Right ventricle myocardium superior (tissue), 1 donor: ENCODE data around the gene RPUSD3. TPM values are rescaled to one million over a fixed set of nuclear protein-coding genes. Genes with fewer than 3 reads are reported as not detected.
A peak's percentile ranks its signal among the peaks of the same experiment; 100 is the strongest.

ENCODE experiments used
- ATAC-seq: fragments of 200-7000 bp; cut with Tn5 transposase; one replicate; pipeline ENCODE4 v1.9.1; 2020; ENCODE audit warnings: mild to moderate bottlenecking; ENCODE audit not compliant: poor library complexity
- DNase-seq: peaks from one replicate; pipeline ENCODE4 v3.0.0-alpha.2; 2020
- intact Hi-C: fragments of 100-400 bp; cut with DNase I; formaldehyde crosslinking; loops from one replicate; pipeline ENCODE4 v1.11.2; 2022
- total RNA-seq: library from RNA; stranded (reverse); fragmentation: NEBNext Ultra II Directional; extraction: Animal tissue kit (Norgen Biotek cat#: 25700); gene quantifications from one replicate; pipeline ENCODE4 v1.2.1, GENCODE V29; 2021
- donor health status: DM: no; HTN: yes; CAD: no; lungs with severe emphysema.

RPUSD3 gene
- total RNA-seq, 1 donor from 2014 or later: 36.3 TPM

DNA sequence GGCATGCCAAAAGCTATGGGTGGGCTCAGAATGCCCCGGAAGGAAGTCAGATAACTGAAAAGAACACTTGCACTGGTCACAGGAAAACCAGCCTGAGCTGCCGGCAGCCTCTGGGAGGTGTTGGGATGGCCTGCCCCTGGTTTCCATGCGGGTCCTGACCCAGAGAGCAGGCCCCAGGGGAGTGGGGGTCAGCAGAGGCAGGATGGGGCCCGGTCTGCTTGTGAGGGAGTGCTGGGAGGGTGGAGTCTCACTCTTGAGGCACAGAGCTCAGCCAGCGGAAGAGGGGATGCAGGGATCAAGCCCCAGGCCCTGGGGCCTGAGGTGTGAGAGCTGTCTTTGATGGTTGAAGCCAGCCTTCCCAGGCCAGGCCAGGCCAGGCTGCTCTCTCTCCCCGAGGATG, 2.4 kb upstream of the RPUSD3 start:
- DNase-seq (no peak), ATAC-seq (no peak)
- intact Hi-C loops: no loop called here

- intact Hi-C loops: no loop called here
- ATAC-seq: no peak
- no peak for DNase-seq
These were observed 2.8 kb downstream of the RPUSD3 start for GRCh38 chr3:9841015-9841414.

DNA sequence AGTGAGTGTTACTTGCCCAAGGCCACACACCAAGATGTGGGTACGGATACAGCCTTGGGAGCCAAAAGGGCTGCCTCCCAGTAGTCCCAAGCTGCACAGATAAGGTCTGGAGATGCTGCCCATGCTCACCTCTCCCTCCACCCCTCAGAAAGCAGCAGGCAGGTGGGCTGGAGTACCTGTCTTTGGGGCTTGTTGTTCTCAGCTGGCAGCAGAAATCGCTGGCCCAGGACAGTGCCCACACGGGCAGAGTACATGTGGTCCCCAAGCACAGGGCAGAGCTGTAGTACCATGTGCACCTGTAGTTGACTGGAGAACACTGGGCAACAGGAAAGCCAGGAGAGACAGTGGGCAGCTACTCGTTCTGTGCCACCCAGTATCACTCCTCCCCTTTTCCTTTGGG, 5.0 kb downstream of the RPUSD3 start:
- ATAC-seq: no peak
- intact Hi-C loops: no loop called here
- DNase-seq: no peak

DNA sequence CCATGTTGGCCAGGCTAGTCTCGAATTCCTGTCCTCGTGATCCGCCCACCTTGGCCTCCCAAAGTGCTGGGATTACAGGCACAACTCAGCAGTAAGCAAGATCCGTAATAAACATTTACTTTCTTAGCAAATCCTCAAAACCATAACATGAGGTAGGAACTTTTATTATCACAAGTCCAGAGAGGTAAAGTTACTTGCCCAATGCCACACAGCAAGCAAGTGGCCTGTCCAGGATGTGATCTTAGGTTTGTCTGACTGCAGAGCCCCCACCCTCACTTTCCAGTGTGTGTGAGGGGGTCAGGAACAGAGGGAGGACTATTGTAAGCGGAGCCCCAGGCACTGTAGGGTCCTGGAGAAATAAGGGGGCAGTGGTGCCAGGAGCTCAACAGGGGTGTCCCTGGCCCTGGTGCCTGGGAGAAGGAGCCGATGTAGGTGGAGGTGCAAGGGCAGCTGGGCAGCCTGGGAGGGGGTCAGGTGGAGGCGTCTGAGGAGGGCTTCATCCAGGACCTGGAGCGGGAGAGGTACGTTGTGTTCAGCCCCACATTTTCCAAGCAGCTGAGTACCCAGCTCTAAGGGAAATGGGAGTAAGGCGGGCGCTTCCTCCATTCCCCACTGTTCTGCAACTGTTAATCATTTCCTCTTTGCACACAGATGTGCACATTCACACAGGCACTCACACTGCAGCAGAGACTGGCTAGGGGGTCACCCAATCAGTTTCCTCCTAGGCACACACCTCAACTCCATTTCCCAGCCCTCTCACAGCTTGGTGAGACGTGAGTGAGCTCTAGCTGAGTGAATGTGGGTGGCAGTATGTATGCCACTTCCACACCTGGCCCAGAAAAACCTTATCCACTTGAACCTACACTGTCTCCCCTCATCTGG, 5.9 kb downstream of the RPUSD3 start:
- ATAC-seq: no peak
- intact Hi-C loops: no loop called here
- no peak for DNase-seq

- intact Hi-C loops: no loop called here
- ATAC-seq: no peak
- no peak for DNase-seq
These were observed 9.1 kb downstream of the RPUSD3 start for GRCh38 chr3:9834520-9835380.

GRCh38 chr3:9833078-9833477, 10.7 kb downstream of the RPUSD3 start:
- no peak for ATAC-seq
- intact Hi-C loops: no loop called here

DNA sequence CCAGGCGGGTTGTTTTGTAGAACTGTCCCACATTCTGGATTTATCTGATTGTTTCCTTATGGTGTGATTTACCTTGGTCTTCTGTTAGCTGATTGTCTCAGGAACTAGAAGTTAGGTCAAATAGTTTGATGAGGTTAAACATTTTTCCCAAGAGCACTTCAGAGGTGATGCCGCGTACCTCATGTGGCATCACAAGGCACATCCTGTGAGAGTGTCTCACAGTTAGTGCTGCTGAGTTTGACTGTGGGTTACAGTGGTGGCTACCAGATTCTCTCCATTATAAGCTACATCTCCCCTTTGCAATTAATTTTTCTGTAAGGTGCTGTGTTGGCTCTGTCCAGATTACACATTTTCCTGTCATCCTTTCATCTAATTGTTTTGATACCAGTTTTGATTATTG, 12.6 kb downstream of the RPUSD3 start:
- intact Hi-C loops: no loop called here
- DNase-seq (no peak), ATAC-seq (no peak)

More at GRCh38 chr3:9833078-9833477, 10.7 kb downstream of the RPUSD3 start:
- DNase-seq: no peak

GRCh38 chr3:9828801-9829755, 14.7 kb downstream of the RPUSD3 start:
- ATAC-seq: no peak
- intact Hi-C loops: no loop called here
- no peak for DNase-seq

GRCh38 chr3:9826815-9827573, 16.8 kb downstream of the RPUSD3 start:
- ATAC-seq (no peak), DNase-seq (no peak)
- intact Hi-C loops: no loop called here

DNA sequence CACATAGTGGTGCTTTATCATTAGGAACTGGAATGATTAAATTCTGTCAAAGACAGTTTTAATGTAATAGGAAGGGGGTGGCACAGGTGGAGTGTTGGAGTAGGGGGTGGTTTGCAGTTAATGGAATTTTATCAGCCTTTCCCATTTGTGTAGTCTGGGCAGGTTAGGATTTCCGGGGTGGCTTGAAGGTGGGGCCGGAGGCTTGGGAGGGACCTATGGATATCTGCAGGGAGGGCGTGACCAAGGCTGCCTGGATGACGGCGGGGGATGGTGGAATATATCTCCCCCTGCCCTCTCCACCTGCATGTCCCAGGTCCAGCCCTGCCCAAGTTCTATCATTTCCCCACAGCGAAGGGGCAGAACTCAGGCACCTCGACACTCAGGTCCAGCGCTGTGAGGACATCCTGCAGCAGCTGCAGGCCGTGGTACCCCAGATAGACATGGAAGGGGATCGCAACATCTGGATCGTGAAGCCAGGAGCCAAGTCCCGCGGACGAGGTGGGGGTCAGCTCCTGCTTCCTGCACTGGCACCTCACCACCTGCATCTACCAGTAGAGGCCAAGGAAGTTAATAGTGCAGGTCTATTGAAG, 18.3 kb downstream of the RPUSD3 start:
- DNase-seq (no peak), ATAC-seq (no peak)
- intact Hi-C loops: no loop called here

DNA sequence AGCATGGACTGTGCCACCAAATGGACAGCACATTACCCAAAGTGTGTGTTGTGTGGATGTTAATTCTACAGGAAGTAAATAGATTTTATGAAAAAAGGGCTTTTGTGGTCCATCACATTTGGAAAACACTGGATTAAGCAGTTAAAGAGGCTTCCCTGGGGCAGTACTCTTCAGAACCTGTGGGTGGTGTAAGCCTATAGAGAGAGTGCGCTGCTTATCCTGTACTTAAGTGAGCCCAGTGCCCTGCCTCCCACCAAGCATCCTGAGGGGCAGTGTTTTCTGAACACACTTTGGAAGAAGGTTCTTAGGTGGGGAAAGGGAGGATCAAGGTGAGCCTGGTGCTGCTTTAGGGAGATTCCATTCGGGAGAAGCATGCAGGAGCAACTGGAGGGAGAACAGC, 22.9 kb downstream of the RPUSD3 start:
- no peak for ATAC-seq
- intact Hi-C loops: no loop called here
- peak; percentile 1 for DNase-seq

DNA sequence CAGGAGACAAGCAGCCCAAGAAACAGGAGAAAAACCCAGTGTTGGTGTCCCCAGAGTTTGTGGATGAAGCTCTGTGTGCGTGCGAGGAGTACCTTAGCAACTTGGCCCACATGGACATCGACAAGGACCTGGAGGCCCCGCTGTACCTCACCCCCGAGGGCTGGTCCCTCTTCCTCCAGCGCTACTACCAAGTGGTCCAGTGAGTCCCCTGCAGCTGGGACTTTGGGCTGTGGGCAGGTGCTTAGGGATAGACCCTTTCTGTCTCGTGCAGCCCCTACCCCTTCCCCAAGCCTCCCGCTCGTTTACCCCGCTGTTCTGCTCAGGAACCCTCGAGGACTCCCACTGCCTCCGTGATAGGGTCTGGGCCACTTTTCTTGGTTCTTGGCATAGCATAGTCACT, 23.3 kb downstream of the RPUSD3 start:
- ATAC-seq (no peak), DNase-seq (peak; percentile 9)
- intact Hi-C loops: no loop called here

- DNase-seq (no peak), ATAC-seq (no peak)
- intact Hi-C loops: no loop called here
These were observed 25.0 kb downstream of the RPUSD3 start for GRCh38 chr3:9818666-9819335.

- DNase-seq (no peak), ATAC-seq (no peak)
- intact Hi-C loops: no loop called here
These were observed 26.4 kb downstream of the RPUSD3 start for GRCh38 chr3:9817436-9817835.

DNA sequence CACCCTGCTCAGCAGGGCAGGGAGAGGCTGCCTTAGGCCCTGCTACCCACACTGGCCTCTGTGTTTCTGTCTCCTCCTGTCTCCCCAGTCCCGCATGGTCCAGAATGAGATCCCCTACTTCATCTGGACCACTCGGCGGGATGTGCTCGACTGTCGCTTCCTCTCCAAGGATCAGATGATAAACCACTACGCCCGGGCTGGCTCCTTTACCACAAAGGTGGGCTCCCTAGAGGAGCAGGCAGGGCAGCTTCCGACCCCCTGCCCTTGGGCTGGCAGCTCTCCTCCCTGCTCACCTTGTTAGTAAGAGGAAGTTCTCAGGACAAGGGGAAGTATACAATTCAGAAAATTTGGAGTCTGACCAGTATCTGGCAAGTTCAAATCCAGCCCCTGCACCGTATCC, 27.8 kb downstream of the RPUSD3 start:
- no peak for ATAC-seq
- intact Hi-C loops: no loop called here

DNA sequence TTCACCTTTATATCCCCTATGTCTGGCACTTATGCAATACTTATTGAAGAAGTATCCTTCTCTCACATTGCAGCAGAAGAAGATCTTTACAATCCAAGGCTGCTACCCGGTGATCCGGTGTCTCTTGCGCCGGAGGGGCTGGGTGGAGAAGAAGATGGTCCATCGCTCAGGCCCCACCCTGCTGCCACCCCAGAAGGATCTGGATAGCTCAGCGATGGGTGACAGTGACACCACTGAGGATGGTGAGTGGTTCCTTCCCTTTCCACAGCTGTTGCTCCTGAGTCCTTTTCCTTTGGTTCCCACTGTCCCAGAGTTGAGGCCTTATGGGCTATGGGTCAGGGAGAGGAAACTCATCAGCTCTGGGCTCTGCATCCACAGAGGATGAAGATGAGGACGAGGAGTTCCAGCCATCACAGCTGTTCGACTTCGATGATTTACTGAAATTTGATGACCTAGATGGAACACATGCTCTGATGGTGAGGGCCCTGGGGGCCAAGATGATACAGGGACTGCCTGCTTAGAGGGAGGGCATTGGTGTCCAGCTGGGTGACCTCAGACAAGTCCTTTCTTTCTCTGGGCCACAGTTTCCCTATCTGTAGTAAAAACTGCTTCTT, 30.8 kb downstream of the RPUSD3 start:
- ATAC-seq: no peak
- intact Hi-C loops: no loop called here
- no peak for DNase-seq

More for the DNA sequence above, 27.8 kb downstream of the RPUSD3 start:
- DNase-seq: no peak

DNA sequence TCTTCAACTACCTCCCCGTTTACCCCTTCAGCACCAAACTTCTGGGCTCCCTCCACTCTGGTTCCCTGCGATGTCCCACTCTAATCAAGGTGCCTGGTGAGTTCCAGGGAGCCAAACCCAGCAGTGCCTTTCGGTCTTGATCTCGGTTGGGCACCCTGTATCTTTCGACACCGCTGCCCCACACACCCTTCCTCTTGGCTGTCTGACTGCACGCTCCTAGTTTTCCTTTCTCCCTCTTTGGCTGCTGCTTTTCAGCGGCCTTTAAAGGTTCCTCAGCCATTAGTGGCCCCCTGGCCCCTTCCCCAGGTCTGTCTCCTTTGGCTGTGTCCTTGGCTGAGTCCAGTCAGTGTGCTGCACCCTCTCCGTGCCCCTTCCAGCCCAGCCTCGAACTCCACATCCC, 33.0 kb downstream of the RPUSD3 start:
- DNase-seq (no peak), ATAC-seq (no peak)
- intact Hi-C loops: no loop called here
